Keratinocyte (primary cell): Measurements from ENCODE around the gene C7. TPM values are rescaled to one million over a fixed set of nuclear protein-coding genes. Genes with fewer than 3 reads are reported as not detected.

Experiments
- DNase-seq: peaks from one replicate; pipeline ENCODE4 v3.0.0-alpha.2; 2011; ENCODE audit warnings: low read depth, missing footprints, low spot score
- FAIRE-seq: peaks from 2 replicates; lab custom pipeline; 2011; peaks lifted over from hg19 to GRCh38; lab: Jason Lieb, UNC
- H2AFZ ChIP-seq: 2 replicates; pipeline ENCODE4 v1.6.0; 2012; ENCODE audit warnings: low read length, control low read depth, inconsistent platforms; ENCODE audit not compliant: control insufficient read depth
- H3K27ac ChIP-seq: 2 replicates; pipeline ENCODE4 v1.5.1; 2011; ENCODE audit warnings: low read length; ENCODE audit not compliant: control insufficient read depth, insufficient read depth
- H3K27me3 ChIP-seq: 3 replicates; pipeline ENCODE4 v1.6.0; 2011; ENCODE audit warnings: low read length; ENCODE audit not compliant: control insufficient read depth, insufficient read depth; ENCODE audit errors: extremely low read depth
- H3K36me3 ChIP-seq, 2 experiments: 2 replicates in 1 of 2; 3 replicates in 1 of 2; pipeline ENCODE4 v1.5.1; 2011; ENCODE audit warnings: low read length in 2 of 2, mild to moderate bottlenecking in 1 of 2; ENCODE audit not compliant: control insufficient read depth in 2 of 2, insufficient read depth in 2 of 2; ENCODE audit errors: extremely low read depth in 1 of 2
- H3K4me1 ChIP-seq: 3 replicates; pipeline ENCODE4 v1.5.1; 2011; ENCODE audit warnings: low read length; ENCODE audit not compliant: control insufficient read depth, insufficient read depth; ENCODE audit errors: extremely low read depth
- H3K4me2 ChIP-seq: 3 replicates; pipeline ENCODE4 v1.6.0; 2011; ENCODE audit warnings: low read depth, low read length; ENCODE audit not compliant: control insufficient read depth, insufficient read depth; ENCODE audit errors: extremely low read depth
- H3K4me3 ChIP-seq, 3 experiments: fragments of 200-600 bp in 1 of 3; sonication (generic) in 1 of 3; 2 replicates in 2 of 3; 3 replicates in 1 of 3; pipeline ENCODE4 v1.5.1; 2011 to 2016; ENCODE audit warnings: low read length in 3 of 3, mild to moderate bottlenecking in 3 of 3, control low read depth in 2 of 3, inconsistent platforms in 1 of 3, low read depth in 1 of 3, mixed read lengths in 1 of 3, mixed run types in 1 of 3, moderate library complexity in 1 of 3; ENCODE audit not compliant: control insufficient read depth in 2 of 3, insufficient read depth in 2 of 3; ENCODE audit errors: extremely low read depth in 1 of 3
- H3K79me2 ChIP-seq: 2 replicates; pipeline ENCODE4 v1.6.0; 2012; ENCODE audit warnings: low read length; ENCODE audit not compliant: control insufficient read depth, insufficient read depth
- H3K9ac ChIP-seq: 3 replicates; pipeline ENCODE4 v1.6.0; 2011; ENCODE audit warnings: low read length; ENCODE audit not compliant: control insufficient read depth, insufficient read depth; ENCODE audit errors: extremely low read depth
- H3K9me1 ChIP-seq: 3 replicates; pipeline ENCODE4 v1.6.0; 2011; ENCODE audit warnings: low read length; ENCODE audit not compliant: control insufficient read depth, insufficient read depth; ENCODE audit errors: extremely low read depth
- H3K9me3 ChIP-seq: 2 replicates; pipeline ENCODE4 v1.5.1; 2012; ENCODE audit warnings: low read depth, low read length; ENCODE audit not compliant: control insufficient read depth
- H4K20me1 ChIP-seq: 3 replicates; pipeline ENCODE4 v1.6.0; 2011; ENCODE audit warnings: low read length; ENCODE audit not compliant: control insufficient read depth, insufficient read depth; ENCODE audit errors: extremely low read depth
- EZH2 ChIP-seq: IDR thresholded peaks from one replicate; pipeline ENCODE4 v1.6.1; 2012; ENCODE audit warnings: inconsistent platforms, mild to moderate bottlenecking, low read length, moderate library complexity
- dilution Hi-C: fragments of 300-500 bp; cut with MboI; formaldehyde crosslinking; loops from one replicate; pipeline ENCODE4 v1.7.0; 2020; ENCODE audit warnings: low sequenced_read_pairs; ENCODE audit not compliant: extremely low pct_ligation_motif_present
- polyA plus RNA-seq, 5 experiments: library from polyadenylated mRNA; depleted of rRNA in 3 of 5; stranded (reverse) in 3 of 5; stranded (forward) in 1 of 5; unstranded in 1 of 5; fragments of >200 nt; gene quantifications; 1 replicate in 1 of 5; 2 replicates in 3 of 5; 3 replicates in 1 of 5; pipeline versions ENCODE4 v1.2.1 to v1.2.3, GENCODE V29; 2011 to 2012; ENCODE audit warnings: missing spikeins in 2 of 5, low read depth in 1 of 5, low replicate concordance in 1 of 5
- TF ChIP-seq, protein P1 (sequence below), 3 experiments: IDR thresholded peaks in 1 of 3; conservative IDR thresholded peaks in 1 of 3; optimal IDR thresholded peaks in 1 of 3; 2 replicates in 2 of 3; 3 replicates in 1 of 3; pipeline versions ENCODE3 to v1.5.1; 2011; ENCODE audit warnings: low read length in 3 of 3, mild to moderate bottlenecking in 3 of 3, moderate library complexity in 2 of 3, control low read depth in 1 of 3, inconsistent platforms in 1 of 3; ENCODE audit not compliant: insufficient read depth in 2 of 3; ENCODE audit errors: extremely low read depth in 1 of 3

C7 gene
- polyA plus RNA-seq, 1 donor (not counting 4 experiments of a cell fraction or from before 2014, with no cell fraction given): not detected

DNA sequence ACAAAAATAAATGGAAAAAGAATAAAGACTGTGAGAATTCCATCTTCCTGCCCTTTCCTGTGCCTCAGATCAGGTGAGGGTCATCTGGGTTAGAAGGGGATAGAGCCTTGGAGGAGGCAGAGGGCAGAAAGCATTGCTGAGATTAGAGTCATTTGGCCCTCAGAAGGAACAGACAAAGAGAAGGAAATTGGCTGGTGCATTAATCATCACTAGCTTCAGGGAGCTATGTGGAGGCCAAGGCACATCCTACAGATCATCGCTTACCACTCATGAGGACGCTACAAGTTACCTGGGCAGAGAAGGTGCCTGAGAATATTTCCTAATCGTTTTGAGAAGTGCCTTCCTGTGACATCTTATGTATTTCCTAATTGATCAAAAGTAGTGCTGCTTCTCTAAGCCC is 74.5 kb downstream of the C7 start:
- dilution Hi-C loops: no loop called here
- Histone ChIP-seq H3K27me3 (no peaks in the 10 kb centered on the region), H3K27ac (no peak overlapping the region), H3K4me3 (no peak overlapping the region), H3K9me1 (no peaks in the 10 kb centered on the region), H3K9me3 (no peaks in the 10 kb centered on the region), H3K36me3 (no peaks in the 10 kb centered on the region), H3K4me2 (no peak overlapping the region), H3K9ac (no peak overlapping the region), H2AFZ (no peak overlapping the region), H3K4me1 (peaks cover 3% of the 10 kb centered on the region), H3K79me2 (no peaks in the 10 kb centered on the region), H4K20me1 (no peaks in the 10 kb centered on the region)
- DNase-seq (no peak), FAIRE-seq (peak; percentile 34)
- TF ChIP-seq EZH2: no peak
- TF ChIP-seq, protein P1, sequence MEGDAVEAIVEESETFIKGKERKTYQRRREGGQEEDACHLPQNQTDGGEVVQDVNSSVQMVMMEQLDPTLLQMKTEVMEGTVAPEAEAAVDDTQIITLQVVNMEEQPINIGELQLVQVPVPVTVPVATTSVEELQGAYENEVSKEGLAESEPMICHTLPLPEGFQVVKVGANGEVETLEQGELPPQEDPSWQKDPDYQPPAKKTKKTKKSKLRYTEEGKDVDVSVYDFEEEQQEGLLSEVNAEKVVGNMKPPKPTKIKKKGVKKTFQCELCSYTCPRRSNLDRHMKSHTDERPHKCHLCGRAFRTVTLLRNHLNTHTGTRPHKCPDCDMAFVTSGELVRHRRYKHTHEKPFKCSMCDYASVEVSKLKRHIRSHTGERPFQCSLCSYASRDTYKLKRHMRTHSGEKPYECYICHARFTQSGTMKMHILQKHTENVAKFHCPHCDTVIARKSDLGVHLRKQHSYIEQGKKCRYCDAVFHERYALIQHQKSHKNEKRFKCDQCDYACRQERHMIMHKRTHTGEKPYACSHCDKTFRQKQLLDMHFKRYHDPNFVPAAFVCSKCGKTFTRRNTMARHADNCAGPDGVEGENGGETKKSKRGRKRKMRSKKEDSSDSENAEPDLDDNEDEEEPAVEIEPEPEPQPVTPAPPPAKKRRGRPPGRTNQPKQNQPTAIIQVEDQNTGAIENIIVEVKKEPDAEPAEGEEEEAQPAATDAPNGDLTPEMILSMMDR (optimal IDR thresholded peaks at IDR 0.05 in 1 of 3, IDR thresholded peaks at IDR 0.05 in 1 of 3, conservative IDR thresholded peaks at IDR 0.05 in 1 of 3; ENCODE audit: extremely low read depth in 1 of 3, insufficient read depth in 2 of 3, low read length in 3 of 3): no peak

DNA sequence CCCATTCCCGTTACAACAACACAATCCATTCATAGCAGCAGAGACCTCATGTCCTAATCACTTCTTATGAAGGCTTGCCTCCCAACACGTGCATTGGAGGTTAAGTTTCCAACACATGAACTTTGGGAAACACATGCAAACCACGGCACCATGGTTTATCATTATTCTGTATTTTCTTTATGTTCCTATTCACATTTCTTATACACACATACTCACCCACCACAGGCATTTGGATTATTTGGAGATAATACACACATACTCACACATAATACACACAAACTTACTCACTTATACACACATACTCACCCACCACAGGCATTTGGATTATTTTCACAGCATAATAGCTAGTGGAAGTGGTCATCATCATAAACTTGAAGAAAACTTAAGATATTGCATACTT is 75.6 kb downstream of the C7 start:
- Histone ChIP-seq H3K27ac (no peak overlapping the region), H4K20me1 (no peaks in the 10 kb centered on the region), H3K4me3 (no peak overlapping the region), H3K9ac (no peak overlapping the region), H3K79me2 (no peaks in the 10 kb centered on the region), H3K4me2 (no peak overlapping the region), H3K9me1 (no peaks in the 10 kb centered on the region), H3K36me3 (no peaks in the 10 kb centered on the region), H3K27me3 (no peaks in the 10 kb centered on the region), H2AFZ (no peak overlapping the region), H3K4me1 (peaks cover 4% of the 10 kb centered on the region), H3K9me3 (no peaks in the 10 kb centered on the region)
- DNase-seq (no peak), FAIRE-seq (no peak)
- TF ChIP-seq EZH2: no peak
- TF ChIP-seq, protein P1 (optimal IDR thresholded peaks at IDR 0.05 in 1 of 3, IDR thresholded peaks at IDR 0.05 in 1 of 3, conservative IDR thresholded peaks at IDR 0.05 in 1 of 3; ENCODE audit: extremely low read depth in 1 of 3, insufficient read depth in 2 of 3, low read length in 3 of 3): no peak
- dilution Hi-C loops: no loop called here
